ENCODE results near the gene ZMIZ2. TPM values are rescaled to one million over a fixed set of nuclear protein-coding genes. Genes with fewer than 3 reads are reported as not detected.
"Not testable (repeated sequence)": the region's sequence is repeated elsewhere in the genome, so short reads cannot be mapped to it uniquely, and the experiment has no call there.

The ZMIZ2 gene
- polyA plus RNA-seq, 1 donor from 2014 or later: 15.5 TPM

GRCh38 chr7:44789990-44790389 lies 41.3 kb downstream of the ZMIZ2 start:
- no peak overlapping the region for H3K27ac Mint-ChIP-seq
- no peaks in the 10 kb centered on the region for H3K9me3 Mint-ChIP-seq
- H3K27me3 Mint-ChIP-seq: no peaks in the 10 kb centered on the region
- no peaks in the 10 kb centered on the region for H3K36me3 Mint-ChIP-seq
- H3K4me3 Mint-ChIP-seq: no peak overlapping the region
- peaks cover 0 to 8% (median 8%) of the 10 kb centered on the region in 3 donors for H3K4me1 Mint-ChIP-seq

- Mint-ChIP-seq H3K27me3 (no peaks in the 10 kb centered on the region), H3K27ac (peak overlapping the region; percentile 8 to 88 (median 78)), H3K4me3 (peak overlapping the region in 1 of 4 donors; percentile 16), H3K4me1 (peaks cover 5 to 10% (median 8%) of the 10 kb centered on the region in 3 donors), H3K9me3 (no peaks in the 10 kb centered on the region), H3K36me3 (no peaks in the 10 kb centered on the region)
Observed at GRCh38 chr7:44791278-44792219, 42.9 kb downstream of the ZMIZ2 start.

- Mint-ChIP-seq H3K36me3 (no peaks in the 10 kb centered on the region), H3K9me3 (no peaks in the 10 kb centered on the region), H3K4me1 (peaks cover 12 to 20% (median 16%) of the 10 kb centered on the region in 3 donors), H3K27ac (peak overlapping the region in 1 of 3 donors; percentile 91), H3K27me3 (no peaks in the 10 kb centered on the region), H3K4me3 (peak overlapping the region in 2 of 4 donors; percentile 41 to 73)
Observed at GRCh38 chr7:44793919-44794318, 45.3 kb downstream of the ZMIZ2 start.

GRCh38 chr7:44794331-44794730 lies 45.7 kb downstream of the ZMIZ2 start:
- Mint-ChIP-seq H3K4me1 (peaks cover 12 to 21% (median 16%) of the 10 kb centered on the region in 3 donors), H3K4me3 (peak overlapping the region in 3 of 4 donors; percentile 4 to 73 (median 28)), H3K27ac (peak overlapping the region in 1 of 3 donors; percentile 91), H3K36me3 (no peaks in the 10 kb centered on the region), H3K9me3 (no peaks in the 10 kb centered on the region), H3K27me3 (no peaks in the 10 kb centered on the region)

DNA sequence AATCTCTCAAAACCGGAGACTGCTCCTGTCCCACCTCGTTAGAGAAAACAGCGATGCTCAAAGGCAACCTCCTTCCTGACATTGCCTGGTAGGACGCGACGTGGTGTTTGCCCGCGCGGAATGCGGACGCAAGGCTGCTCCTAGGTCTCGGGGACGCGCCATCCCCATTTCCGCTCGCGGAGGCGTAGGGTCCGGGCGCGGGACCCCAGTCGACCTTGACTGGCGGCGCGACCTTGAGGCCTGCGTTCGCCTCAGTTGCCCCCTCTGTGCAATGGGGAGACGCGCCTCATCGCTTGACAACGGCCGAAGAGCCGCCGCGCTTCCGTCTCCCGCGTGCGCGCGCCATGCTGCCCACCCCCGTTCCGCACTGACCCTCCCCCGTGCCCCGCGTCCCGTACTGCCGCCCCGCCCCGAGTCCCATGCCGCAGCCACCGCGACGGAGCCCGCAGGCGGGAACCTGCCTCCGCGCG lies 47.4 kb downstream of the ZMIZ2 start:
- Mint-ChIP-seq H3K27ac (peak overlapping the region; percentile 97 to 98 (median 97)), H3K4me1 (peaks cover 17 to 22% (median 20%) of the 10 kb centered on the region in 3 donors), H3K36me3 (no peaks in the 10 kb centered on the region), H3K4me3 (peak overlapping the region; percentile 94 to 98 (median 96)), H3K9me3 (no peaks in the 10 kb centered on the region), H3K27me3 (no peaks in the 10 kb centered on the region)

DNA sequence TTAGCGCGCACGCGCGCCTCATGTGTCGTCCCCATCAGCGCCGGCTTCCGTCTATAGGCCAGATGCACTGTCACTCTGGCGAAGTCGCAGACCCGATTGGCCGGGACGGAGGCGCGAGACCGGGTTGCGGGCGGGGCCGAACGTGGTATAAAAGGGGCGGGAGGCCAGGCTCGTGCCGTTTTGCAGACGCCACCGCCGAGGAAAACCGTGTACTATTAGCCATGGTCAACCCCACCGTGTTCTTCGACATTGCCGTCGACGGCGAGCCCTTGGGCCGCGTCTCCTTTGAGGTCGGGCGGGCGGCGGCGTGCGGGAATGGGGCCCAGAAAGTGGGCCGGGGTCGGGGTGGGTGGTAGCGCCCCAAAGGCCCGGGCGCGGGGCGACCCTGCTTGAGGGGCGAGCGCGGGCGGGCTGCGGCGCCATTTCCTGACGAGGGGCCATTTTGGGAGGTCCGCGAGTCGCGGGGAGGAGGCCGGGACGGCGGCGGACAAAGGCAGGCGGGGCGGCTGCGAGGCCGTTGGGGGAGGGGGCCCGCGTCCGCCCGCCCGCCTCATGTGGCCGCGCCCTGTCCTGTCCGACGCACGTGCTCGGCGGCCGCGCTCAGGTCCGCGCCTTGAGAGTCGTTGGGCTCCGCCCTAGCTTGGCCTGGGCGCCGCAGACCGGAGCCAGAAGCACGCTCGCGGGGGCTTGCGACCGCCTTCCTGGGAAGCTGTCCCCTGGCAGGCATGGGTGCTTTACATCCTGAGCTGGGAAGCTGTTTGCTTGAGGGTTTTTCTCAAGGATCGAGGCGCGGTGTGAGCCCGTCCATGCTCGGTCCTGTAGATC lies 48.1 kb downstream of the ZMIZ2 start, which contains the start of gene PPIA:
Gene PPIA (plus strand): TSS at position 178 of the 825 bp plus-strand sequence. CDS start 44 bp downstream, at position 222.
- Mint-ChIP-seq H3K36me3 (peaks cover 2% of the 10 kb centered on the region), H3K4me1 (peaks cover 20 to 29% (median 22%) of the 10 kb centered on the region in 3 donors), H3K9me3 (no peaks in the 10 kb centered on the region), H3K4me3 (peak within 1 kb of the TSS; percentile 94 to 98 (median 96)), H3K27ac (peak within 1 kb of the TSS; percentile 97 to 98 (median 97)), H3K27me3 (no peaks in the 10 kb centered on the region)

GRCh38 chr7:44797329-44798258 lies 48.9 kb downstream of the ZMIZ2 start:
- Mint-ChIP-seq H3K4me1 (peaks cover 20 to 29% (median 24%) of the 10 kb centered on the region in 3 donors), H3K9me3 (no peaks in the 10 kb centered on the region), H3K36me3 (peaks cover 2% of the 10 kb centered on the region), H3K27me3 (no peaks in the 10 kb centered on the region), H3K27ac (peak overlapping the region; percentile 97 to 98 (median 97)), H3K4me3 (peak overlapping the region; percentile 94 to 98 (median 96))

GRCh38 chr7:44798649-44799305 lies 50.1 kb downstream of the ZMIZ2 start:
- Mint-ChIP-seq H3K27ac (peak overlapping the region; percentile 97 to 98 (median 97)), H3K4me1 (peaks cover 20 to 29% (median 26%) of the 10 kb centered on the region in 3 donors), H3K36me3 (peaks cover 2% of the 10 kb centered on the region), H3K27me3 (no peaks in the 10 kb centered on the region), H3K4me3 (peak overlapping the region; percentile 94 to 98 (median 96)), H3K9me3 (no peaks in the 10 kb centered on the region)

DNA sequence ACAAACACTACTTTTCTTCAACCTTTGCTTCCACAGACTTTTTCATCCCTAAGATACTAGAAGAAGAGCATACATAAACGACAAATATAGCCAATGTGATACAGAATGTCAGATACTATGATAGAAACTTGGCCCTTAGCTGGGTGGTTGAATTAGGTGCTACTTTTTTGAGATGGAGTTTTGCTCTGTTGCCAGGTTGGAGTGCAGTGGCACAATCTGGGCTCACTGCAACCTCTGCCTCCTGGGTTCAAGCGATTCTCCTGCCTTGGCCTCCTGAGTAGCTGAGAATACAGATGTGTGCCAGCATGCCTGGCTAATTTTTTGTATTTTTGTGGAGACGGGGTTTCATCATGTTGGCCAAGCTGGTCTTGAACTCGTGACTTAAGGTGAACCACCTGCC lies 51.3 kb downstream of the ZMIZ2 start:
- Mint-ChIP-seq H3K36me3 (peaks cover 2% of the 10 kb centered on the region), H3K4me3 (no peak overlapping the region), H3K27ac (peak overlapping the region in 2 of 3 donors; percentile 19 to 86), H3K27me3 (no peaks in the 10 kb centered on the region), H3K4me1 (peaks cover 20 to 29% (median 26%) of the 10 kb centered on the region in 3 donors), H3K9me3 (no peaks in the 10 kb centered on the region)

GRCh38 chr7:44801890-44802289 lies 53.2 kb downstream of the ZMIZ2 start:
- Mint-ChIP-seq H3K4me3 (peak overlapping the region in 1 of 4 donors; percentile 65), H3K27me3 (no peaks in the 10 kb centered on the region), H3K36me3 (peaks cover 2% of the 10 kb centered on the region), H3K27ac (peak overlapping the region; percentile 19 to 59 (median 48)), H3K4me1 (peaks cover 20 to 24% (median 24%) of the 10 kb centered on the region in 3 donors), H3K9me3 (no peaks in the 10 kb centered on the region)

DNA sequence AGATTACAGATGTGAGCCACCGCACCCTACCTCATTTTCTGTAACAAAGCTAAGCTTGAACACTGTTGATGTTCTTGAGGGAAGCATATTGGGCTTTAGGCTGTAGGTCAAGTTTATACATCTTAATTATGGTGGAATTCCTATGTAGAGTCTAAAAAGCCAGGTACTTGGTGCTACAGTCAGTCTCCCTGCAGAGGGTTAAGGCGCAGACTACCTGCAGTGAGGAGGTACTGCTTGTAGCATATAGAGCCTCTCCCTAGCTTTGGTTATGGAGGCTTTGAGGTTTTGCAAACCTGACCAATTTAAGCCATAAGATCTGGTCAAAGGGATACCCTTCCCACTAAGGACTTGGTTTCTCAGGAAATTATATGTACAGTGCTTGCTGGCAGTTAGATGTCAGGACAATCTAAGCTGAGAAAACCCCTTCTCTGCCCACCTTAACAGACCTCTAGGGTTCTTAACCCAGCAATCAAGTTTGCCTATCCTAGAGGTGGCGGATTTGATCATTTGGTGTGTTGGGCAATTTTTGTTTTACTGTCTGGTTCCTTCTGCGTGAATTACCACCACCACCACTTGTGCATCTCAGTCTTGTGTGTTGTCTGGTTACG lies 53.9 kb downstream of the ZMIZ2 start:
- Mint-ChIP-seq H3K27me3 (no peaks in the 10 kb centered on the region), H3K4me3 (peak overlapping the region in 1 of 4 donors; percentile 86), H3K27ac (peak overlapping the region in 1 of 3 donors; percentile 48), H3K4me1 (peaks cover 18 to 22% (median 20%) of the 10 kb centered on the region in 3 donors), H3K36me3 (peaks cover 2% of the 10 kb centered on the region), H3K9me3 (no peaks in the 10 kb centered on the region)

DNA sequence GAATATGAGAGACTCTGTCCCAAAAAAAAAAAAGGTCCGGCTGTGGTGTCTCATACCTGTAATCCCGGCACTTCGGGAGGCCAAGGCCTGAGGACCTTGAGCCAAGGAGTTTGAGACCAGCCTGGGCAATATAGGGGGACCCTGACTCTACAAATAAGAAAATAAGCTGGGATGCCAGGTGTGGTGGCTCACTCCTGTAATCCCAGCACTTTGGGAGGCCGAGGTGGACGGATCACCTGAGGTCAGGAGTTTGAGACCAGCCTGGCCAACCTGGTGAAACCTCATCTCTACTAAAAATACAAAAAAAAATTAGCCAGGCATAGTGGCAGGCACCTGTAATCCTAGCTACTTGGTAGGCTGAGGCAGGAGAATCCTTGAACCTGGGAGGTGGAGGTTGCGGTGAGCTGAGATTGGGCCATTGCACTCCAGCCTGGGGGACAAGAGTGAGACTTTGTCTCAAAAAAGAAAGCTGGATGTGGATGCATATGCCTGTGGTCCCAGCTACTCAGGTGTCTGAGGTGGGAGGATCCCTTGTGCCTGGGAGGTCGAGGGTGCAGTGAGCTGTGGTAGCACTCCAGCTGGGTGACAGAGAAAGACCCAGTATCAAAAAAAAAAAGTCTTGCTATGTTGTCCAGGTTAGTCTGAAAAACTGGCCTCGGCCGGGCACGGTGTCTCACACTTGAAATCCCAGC lies 55.3 kb downstream of the ZMIZ2 start:
- H3K9me3 Mint-ChIP-seq, H3K4me3 Mint-ChIP-seq, H3K27me3 Mint-ChIP-seq, H3K36me3 Mint-ChIP-seq, H3K27ac Mint-ChIP-seq: not testable (repeated sequence)
- peaks cover 6 to 14% (median 9%) of the 10 kb centered on the region in 3 donors for H3K4me1 Mint-ChIP-seq
